T-helper 1 cell (primary cell): Measurements from ENCODE around the gene C15orf39.

ENCODE experiments used
- DNase-seq, 5 donors: peaks; one replicate each; pipeline ENCODE4 v3.0.0-alpha.2; 2012 to 2020

C15orf39 gene

DNA sequence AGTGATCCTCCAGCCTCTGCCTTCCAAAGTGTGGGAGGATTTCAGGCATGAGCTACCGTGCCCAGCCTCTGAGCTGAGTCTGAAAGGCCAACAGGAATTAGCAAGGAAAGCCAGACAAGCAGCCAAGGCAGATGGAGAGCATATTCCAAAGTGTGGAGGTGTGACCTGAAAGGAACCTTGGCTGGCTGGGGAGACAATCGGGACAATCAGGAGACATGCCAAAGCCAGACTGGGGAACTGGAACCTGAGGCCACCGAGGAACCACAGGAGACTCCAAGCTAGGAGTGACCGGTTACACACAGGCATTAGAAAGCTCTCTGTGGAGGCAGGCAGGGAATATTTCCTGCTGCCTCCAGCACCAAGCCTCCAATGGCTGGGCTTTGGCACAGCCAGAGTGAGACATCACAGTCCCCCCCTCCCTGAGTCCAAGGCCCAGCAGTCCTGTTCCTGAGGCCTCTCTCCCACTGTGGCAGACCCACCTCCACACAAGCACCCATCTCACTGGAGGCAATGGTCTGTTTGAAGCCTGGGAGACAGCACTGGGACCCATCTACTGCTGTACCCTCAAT is 4.5 kb upstream of the C15orf39 start:
- DNase-seq: no peak

DNA sequence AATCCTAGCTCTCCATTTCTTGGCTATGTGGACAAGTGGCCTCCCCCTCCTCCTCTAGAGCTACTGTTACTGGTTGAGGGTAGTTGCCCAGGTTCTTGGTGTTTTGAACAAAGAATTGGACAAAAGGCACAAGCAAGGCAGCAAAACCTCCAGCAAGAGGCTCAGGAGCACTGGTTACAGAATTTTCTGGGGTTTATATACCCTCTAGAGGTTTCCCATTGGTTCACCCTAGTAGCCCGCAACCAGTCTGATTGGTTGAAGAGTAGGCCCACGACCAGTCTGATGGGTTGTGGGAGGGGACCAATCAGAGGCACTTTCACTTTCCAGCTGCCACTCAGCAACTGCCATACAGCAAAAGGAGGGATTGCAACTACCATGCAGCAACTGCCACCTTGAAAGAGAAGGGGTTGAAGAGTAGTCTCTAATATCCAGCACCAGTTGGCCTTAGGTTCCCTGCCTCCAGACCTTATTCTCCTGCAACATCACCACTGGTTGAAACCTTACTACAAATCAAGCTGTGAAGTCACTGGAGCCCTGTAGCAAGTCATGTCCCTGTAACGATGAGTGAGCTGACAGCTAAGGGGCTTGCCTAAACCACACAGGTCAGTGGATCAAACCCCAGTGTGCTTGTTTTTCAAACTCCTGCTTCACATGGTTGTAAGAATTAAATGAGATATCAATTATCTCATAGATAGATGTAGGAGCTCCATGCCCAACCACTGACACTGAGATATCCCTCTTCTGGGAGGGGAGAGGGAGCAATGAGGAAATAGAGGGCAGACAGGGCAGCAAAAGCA is 2.9 kb upstream of the C15orf39 start:
- DNase-seq: peak in 1 of 5 donors; percentile 72

DNA sequence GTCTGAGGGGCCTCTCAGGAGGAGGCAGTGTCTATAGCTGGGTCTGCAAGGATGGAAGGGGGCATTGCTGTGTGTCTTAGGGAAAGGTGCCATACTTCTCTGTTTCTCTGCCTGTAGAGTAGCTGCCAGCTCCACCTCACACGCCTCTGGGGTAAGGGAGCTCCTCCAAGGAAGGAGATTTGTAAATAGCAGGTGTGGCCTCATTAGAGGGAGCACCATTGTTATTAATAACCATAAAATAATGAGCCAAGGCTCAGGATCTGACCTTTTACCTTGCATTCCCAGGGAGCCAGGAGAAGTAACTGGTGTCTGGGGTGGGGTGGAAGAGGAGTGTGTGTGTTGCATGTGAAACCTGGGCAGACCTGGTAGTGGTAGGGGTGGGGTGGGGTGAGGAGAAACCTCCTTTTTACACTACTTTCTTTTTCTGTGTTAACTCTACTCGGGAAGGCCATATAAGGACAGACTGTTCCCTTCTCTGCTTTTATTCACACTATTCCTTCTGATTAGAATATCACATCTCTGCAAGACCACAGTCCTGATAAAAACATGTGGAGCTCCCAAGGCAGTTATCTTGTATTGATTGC is 2.2 kb upstream of the C15orf39 start:
- DNase-seq: peak in 1 of 5 donors; percentile 25

DNA sequence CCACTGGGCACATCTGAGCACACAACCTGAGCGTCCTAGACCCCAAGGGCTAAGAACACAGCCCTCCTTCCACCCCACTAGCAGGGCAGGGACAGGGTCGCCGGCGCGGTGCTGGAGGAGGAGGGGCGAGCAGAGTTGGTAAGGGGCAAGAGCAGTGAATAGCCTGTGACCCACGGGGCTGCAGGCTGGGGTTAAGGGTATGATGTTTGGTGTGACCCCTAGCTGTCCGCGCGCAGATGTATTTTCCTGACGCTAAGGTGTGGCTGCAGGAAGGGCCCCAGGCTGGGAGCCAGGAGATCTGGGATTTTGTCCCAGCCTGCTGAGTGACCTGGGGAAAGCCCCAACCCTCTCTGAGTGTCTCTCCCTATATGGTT is 1.3 kb upstream of the C15orf39 start:
- DNase-seq: no peak

DNA sequence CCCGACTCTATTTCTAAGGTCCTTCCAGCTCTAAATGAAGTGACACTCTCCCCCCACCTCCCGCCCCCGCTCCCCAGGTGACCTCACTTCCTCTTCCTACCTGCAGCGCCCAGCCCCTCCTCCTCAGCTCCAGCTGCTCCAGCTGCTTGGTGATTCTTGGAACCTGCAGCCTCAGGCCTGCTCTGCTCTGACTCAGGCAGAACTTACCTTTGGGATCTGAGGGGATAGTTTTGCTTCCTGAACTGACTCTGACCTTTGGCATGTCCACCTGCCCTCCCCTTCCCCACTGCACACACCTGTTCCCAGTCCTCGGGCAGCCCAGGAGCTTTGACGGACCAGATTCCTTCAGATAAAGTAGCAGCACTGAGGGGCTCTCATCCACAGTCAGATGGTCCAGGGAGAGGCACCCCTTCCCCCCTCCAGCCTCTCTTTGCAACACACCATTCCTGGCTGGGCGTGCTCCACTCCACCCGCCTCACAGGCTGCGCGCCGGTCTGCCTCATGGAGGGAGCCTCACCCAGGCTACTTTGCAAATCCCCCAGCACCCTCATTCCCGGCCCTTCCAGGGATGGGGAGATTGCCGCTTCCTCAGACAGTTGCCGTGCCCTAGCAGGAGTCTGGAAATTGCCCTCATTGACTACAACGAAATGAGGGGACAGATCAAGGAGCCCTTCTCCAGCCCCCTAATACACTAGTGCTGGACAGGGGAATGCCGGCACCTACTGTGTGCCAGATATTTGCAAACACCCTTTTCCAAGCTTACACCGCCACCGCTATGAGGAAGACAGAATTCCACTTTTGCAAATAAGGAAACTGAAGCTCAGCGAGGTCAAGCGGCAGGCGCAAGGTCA is 692 bp upstream of the C15orf39 start:
- peak in 3 of 5 donors; percentile 26 to 47 (median 32) for DNase-seq

DNA sequence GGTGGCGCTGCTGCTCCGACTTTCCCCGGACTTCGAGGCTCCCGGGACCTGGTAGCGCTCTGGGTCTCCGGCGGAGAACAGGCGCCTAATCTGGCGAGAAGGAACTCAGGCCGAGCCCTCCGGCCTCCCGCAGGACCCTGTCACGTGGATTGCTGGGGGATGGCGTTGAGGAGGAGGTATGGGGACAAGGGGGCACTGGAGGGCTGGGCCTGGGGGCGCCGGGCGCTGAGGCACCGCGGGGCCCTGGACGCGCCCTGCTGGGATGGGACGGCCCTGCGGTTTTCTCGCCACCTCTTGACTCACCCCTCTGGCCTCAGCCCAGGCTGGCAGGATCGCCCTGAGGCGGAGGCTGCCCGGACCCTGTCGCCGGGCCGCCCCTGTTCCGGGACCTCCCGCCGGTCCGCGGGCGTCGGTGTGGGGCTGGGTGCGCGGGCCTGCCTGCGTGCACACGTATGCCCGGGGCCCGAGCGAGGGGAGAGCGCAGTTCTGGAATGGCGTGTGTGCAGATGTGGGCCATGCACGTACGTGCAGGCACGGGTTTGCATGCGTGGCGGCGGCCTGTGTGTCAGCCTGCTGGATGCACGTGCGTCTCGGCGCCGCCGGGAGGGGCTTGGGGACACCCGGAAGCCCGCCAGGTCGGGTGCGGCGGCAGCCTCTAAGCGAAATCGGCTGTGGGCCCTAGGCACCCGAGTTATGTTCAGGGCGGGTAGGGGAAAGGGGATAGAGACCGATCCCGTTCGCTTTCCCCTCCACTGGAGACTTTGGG is 752 bp downstream of the C15orf39 start:
- DNase-seq: peak; percentile 74 to 89 (median 82)

DNA sequence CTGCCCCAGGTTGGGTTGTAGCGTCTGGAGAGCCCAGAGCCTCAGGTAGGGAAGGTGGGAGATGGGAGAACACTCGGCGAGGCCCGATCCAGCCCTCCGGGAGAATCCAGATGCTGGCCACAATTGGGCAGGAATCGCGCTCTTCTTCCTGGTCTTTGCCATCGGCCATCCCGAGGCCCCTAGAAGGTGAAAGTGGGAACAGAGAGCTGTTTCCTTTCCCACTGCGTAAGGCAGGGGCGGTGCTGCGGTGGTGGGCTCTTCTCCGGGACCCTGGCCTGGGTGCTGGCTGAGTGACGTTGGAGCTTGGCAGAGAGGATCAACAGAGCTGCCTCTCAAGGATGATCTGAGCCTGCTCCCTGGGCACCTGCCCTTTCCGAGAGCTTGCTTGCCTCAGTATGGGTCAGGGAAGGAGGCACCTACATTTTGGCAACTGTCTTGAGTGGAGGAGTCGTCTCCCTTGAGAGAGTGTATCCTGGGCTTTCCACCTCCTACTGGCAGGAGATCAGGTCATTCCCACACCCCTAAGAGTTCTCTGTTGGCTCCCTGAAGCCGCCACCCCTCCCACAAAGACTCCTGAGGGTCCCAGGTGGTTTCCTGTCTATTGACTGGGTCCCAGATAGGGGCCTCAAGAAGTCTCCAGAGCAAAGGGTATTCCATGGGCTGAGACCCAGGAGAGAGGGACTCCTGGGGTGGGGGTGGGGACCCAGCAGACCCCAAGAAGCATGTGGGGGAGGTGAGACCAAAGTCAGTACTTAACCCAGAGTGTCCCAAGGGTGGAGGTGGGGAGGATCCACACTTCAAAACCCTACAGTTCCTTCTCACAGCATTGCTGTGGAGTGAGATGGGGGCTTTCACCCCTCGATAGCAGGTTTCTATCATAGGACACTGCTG is 1.6 kb downstream of the C15orf39 start:
- DNase-seq: no peak

DNA sequence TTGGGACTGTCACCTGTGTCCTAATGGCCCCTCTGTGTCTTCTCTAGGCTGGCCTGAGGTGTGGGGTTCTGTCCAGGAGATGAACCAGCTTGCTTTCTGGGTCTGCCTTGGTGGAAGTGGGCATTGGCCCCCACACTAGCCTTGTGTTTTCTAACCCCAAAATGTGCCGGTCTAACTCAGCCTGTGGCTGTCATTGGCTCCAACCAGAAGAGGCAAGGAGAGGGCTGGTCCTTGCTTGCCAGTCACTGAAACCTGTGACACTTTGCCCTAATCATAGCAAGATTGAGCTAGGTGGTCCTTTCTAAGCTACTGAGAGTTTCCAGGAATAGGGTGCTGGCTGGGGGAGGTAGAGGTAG is 2.2 kb downstream of the C15orf39 start:
- peak in 1 of 5 donors; percentile 27 for DNase-seq

DNA sequence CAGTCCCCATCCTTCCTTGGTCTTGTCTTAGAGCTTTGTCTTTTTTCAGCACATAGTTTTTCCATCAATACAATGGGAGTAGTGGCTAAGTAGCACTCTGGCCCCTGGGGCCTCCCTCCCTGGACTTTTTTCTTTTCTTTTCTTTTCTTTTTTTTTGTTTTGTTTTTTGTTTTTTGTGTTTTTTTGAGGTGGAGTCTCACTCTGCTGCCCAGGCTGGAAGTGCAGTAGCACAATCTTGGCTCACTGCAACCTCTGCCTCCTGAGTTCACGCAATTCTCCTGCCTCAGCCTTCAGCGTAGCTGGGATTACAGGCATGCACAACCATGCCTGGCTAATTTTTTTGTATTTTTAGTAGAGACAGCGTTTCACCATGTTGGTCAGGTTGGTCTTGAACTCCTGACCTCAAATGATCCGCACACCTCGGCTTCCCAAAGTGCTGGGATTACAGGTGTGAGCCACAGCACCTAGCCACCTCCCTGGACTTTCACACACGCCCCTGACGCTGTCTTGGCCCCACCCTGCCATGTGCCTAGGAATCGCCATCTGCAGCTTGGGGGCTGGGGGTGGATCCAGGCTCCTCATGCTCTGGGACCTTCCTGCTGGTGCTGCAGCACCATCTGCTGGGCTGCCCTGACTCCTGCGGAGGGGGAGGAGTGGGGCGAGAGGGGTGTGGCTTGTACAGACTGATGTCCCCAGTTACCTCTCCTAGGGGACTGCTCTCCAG is 2.8 kb downstream of the C15orf39 start:
- DNase-seq: peak; percentile 73 to 86 (median 79)

DNA sequence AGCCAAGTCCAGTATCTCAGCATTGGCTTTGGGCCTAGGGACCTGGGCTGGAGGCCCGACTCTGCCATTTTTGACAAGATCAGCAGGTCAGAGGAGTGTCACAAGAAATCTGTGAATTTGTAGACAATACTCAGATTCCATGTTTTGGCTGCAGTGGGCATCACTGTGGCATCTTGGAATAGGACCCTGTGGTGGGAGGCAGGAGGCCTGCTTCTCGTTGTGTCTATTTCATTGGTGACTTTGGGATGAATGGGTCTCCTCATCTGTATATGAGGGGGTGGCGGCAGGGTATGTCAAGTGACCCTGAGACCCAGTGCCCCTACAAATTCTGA is 3.3 kb downstream of the C15orf39 start:
- no peak for DNase-seq

DNA sequence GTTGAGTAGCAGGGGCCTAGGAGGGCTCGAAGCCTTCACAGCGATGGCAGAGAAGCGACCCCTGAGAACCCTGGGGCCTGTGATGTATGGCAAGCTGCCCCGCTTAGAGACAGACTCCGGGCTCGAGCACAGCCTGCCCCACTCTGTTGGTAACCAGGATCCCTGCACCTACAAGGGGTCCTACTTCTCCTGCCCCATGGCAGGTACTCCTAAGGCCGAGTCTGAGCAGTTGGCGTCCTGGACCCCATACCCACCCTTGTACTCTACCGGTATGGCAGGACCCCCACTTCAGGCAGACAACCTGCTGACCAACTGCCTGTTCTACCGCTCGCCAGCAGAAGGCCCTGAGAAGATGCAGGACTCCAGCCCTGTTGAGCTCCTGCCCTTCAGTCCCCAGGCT is 4.3 kb downstream of the C15orf39 start:
- DNase-seq: no peak

DNA sequence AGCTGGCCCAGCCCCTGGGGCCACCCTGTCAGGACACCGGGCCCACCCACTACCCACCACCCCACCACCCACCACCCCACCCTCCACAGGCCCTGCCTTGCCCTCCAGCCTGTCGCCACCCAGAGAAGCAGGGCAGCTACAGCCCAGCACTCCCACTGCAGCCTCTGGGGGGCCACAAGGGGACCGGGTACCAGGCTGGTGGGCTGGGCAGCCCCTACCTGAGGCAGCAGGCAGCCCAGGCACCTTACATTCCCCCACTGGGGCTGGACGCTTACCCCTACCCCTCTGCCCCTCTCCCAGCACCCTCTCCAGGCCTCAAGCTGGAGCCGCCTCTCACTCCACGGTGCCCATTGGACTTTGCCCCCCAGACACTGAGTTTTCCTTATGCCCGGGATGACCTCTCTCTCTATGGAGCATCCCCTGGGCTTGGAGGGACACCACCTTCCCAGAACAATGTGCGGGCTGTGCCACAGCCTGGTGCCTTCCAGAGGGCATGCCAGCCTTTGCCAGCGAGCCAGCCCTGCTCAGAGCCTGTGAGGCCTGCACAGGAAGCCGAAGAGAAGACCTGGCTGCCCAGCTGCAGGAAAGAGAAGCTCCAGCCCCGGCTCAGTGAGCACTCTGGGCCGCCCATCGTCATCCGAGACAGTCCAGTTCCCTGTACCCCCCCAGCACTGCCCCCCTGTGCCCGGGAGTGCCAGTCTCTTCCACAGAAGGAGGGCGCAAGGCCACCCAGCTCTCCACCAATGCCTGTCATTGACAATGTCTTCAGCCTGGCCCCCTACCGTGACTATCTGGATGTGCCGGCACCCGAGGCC is 5.3 kb downstream of the C15orf39 start:
- DNase-seq: no peak

DNA sequence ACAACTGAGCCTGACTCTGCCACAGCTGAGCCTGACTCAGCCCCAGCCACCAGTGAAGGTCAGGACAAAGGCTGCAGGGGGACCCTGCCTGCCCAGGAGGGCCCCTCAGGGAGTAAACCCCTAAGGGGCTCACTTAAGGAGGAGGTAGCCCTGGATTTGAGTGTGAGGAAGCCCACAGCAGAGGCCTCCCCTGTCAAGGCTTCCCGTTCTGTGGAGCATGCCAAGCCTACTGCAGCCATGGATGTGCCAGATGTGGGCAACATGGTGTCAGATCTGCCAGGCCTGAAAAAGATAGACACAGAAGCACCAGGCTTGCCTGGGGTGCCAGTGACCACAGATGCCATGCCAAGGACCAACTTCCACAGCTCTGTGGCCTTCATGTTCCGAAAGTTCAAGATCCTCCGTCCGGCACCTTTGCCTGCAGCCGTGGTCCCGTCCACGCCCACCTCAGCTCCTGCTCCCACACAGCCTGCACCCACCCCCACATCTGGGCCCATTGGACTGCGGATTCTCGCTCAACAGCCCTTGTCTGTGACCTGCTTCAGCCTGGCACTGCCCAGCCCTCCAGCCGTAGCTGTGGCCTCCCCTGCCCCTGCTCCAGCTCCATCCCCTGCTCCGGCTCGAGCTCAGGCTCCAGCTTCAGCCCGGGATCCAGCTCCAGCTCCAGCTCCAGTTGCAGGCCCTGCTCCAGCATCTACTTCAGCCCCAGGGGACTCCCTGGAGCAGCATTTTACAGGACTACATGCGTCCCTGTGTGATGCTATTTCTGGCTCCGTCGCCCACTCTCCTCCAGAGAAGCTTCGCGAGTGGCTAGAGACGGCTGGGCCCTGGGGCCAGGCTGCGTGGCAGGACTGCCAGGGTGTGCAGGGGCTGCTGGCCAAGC is 6.2 kb downstream of the C15orf39 start:
- no peak for DNase-seq

DNA sequence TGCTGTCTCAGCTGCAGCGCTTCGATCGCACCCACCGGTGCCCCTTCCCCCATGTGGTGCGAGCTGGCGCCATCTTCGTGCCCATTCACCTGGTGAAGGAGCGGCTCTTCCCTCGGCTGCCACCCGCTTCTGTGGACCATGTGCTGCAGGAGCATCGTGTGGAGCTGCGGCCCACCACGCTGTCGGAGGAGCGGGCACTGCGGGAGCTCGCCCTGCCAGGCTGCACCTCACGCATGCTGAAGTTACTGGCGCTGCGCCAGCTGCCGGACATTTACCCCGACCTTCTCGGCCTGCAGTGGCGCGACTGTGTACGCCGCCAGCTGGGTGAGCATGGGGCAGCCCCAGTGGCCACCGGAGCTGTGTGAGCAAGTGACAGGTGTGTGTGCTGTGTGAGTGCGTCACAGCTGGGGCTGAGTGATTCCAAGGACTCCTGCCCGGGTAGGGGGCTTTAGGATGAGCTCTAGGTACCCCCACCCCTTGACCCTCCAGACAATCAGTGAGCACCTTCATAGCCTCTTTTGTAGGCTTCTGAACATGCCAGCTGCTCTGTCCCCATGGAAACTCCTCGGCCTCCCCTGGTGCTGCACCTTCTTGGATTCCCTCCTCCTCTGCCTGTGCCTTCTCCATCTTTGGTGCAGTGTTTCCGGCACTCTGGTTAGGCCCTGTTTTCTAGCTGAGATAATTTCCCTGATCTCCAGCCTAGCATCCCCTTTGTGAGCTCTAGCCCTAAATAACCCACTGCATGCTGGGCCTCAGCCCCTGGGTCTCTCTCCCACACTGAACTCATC is 7.0 kb downstream of the C15orf39 start:
- DNase-seq: no peak

DNA sequence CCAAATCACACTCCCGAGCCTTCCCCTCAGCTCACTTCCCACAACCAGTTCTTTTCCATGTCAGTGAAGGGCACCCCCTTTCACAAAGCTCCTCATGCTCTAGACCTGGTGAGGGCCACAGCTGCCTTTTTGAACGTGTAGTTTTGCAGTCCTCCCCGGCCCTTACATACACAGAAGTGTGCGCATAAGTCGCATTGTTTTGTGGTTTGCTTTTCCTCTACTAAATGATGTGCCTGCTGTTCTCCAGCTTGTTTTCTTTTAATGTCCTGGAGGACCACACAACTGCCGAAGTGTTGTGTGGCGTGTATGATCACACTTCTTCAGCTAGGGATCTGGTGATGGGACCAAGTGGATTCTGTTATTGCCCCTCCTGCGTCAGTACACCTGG is 7.6 kb downstream of the C15orf39 start:
- no peak for DNase-seq

DNA sequence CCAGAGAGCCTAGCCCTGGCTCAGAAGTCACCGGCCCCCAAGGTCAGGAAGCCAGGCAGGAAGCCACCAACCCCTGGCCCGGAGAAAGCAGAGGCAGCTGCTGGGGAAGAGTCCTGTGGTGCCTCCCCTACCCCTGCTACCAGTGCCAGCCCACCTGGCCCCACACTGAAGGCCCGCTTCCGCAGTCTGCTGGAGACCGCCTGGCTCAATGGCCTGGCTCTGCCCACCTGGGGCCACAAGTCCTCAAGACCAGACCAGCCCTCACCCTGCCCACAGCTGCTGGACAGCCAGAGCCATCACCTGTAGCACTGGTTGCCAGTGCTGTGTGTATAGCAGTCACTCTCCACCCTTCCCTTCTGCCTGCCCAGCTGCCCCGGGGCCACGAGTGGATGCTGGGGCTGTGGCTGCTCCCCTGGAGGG is 9.1 kb downstream of the C15orf39 start:
- DNase-seq: no peak

DNA sequence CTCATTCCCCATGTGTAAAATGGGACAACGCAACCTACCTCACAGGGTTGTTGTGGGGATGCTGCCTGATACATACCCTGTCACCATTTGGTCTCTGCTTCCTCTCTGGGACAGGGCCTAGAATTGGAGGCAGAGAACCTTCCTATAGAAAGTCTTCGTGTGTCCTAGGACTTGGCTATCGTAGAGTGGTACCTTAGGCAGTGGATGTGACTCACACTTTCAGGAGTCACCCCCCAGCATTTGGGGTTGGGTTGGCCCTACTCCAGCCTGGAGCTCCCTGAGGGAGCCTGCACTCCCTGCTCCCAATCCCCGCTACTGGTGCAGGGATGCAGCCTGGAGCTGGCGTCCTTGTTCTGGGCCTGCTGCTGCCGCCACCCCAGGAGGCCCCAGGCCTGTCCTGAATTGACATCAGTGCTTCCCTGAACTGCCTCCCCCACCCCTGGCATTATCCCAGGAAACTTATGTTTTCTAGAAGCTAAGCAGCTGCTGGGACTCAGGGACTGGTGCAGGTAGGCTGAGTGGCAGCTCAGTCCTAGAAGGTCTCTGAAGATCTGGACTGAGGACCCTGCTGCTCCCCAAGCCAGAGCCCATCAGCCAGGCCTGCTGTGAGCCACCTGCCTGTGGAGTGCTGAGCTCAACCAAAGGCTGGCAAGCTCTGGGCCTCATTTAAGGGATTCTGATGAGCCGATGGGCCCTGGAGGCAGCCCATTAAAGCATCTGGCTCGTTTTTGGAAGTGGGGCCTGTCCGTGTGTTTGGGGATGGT is 9.9 kb downstream of the C15orf39 start:
- no peak for DNase-seq
